Measurements from ENCODE around the gene ASRGL1. TPM values are rescaled to one million over a fixed set of nuclear protein-coding genes. Genes with fewer than 3 reads are reported as not detected.
A peak's percentile ranks its signal among the peaks of the same experiment; 100 is the strongest.

The ASRGL1 gene
- total RNA-seq, 3 donors from 2014 or later (not counting 1 experiment from before 2014, with no cell fraction given): 1.9 to 9.7 (median 3.4) TPM

GRCh38 chr11:62428871-62429560, 91.8 kb downstream of the ASRGL1 start:
- Histone ChIP-seq H3K27ac (ENCODE audit: low read length) (no peak overlapping the region), H3K36me3 (ENCODE audit: control insufficient read depth, insufficient read depth, low read length) (no peaks in the 10 kb centered on the region), H3K4me3 (ENCODE audit: low read length) (no peak overlapping the region), H3K9me3 (ENCODE audit: control insufficient read depth, insufficient read depth, low read length) (no peaks in the 10 kb centered on the region), H3K27me3 (ENCODE audit: control insufficient read depth, insufficient read depth, low read length) (no peaks in the 10 kb centered on the region), H3K4me1 (ENCODE audit: control insufficient read depth, insufficient read depth, low read length) (peaks cover 22% of the 10 kb centered on the region)
- Mint-ChIP-seq H3K36me3 (no peaks in the 10 kb centered on the region), H3K4me1 (peaks cover 61 to 65% of the 10 kb centered on the region in 2 donors), H3K9me3 (no peaks in the 10 kb centered on the region), H3K27ac (peak overlapping the region; percentile 83 to 89), H3K27me3 (ENCODE audit: low read depth in 2 of 2) (no peaks in the 10 kb centered on the region), H3K4me3 (peak overlapping the region; percentile 13)
- DNase-seq (no peak), ATAC-seq (no peak)
- WGBS (ENCODE audit: insufficient coverage): 74% methylated on average over 8 of the region's 8 CpGs
- intact Hi-C loops (cut with micrococcal nuclease): loop anchor here (5.0 kb wide), 2 partner anchors 113 to 248 kb away; partner anchors contain the start of gene UBXN1
- TF ChIP-seq CTCF (IDR thresholded peaks at IDR 0.05): no peak

- Histone ChIP-seq H3K4me1 (ENCODE audit: control insufficient read depth, insufficient read depth, low read length) (peaks cover 19% of the 10 kb centered on the region), H3K9me3 (ENCODE audit: control insufficient read depth, insufficient read depth, low read length) (no peaks in the 10 kb centered on the region), H3K36me3 (ENCODE audit: control insufficient read depth, insufficient read depth, low read length) (no peaks in the 10 kb centered on the region), H3K27me3 (ENCODE audit: control insufficient read depth, insufficient read depth, low read length) (no peaks in the 10 kb centered on the region), H3K27ac (ENCODE audit: low read length) (no peak overlapping the region), H3K4me3 (ENCODE audit: low read length) (no peak overlapping the region)
- H3K9me3 Mint-ChIP-seq: no peaks in the 10 kb centered on the region
- intact Hi-C loops (cut with micrococcal nuclease): no loop called here
- peak overlapping the region in 1 of 2 donors; percentile 50 for H3K27ac Mint-ChIP-seq
- ATAC-seq: no peak
- peak overlapping the region; percentile 17 for H3K4me3 Mint-ChIP-seq
- H3K36me3 Mint-ChIP-seq: no peaks in the 10 kb centered on the region
- H3K27me3 Mint-ChIP-seq (ENCODE audit: low read depth in 2 of 2): no peaks in the 10 kb centered on the region
- 92% methylated on average over 3 of the region's 3 CpGs for WGBS (ENCODE audit: insufficient coverage)
- peaks cover 59 to 62% of the 10 kb centered on the region in 2 donors for H3K4me1 Mint-ChIP-seq
- TF ChIP-seq CTCF (IDR thresholded peaks at IDR 0.05): no peak
- no peak for DNase-seq
Measured at GRCh38 chr11:62430425-62430824, 93.2 kb downstream of the ASRGL1 start.

- intact Hi-C loops (cut with micrococcal nuclease): no loop called here
- Histone ChIP-seq H3K4me3 (ENCODE audit: low read length) (no peak overlapping the region), H3K36me3 (ENCODE audit: control insufficient read depth, insufficient read depth, low read length) (no peaks in the 10 kb centered on the region), H3K9me3 (ENCODE audit: control insufficient read depth, insufficient read depth, low read length) (no peaks in the 10 kb centered on the region), H3K27me3 (ENCODE audit: control insufficient read depth, insufficient read depth, low read length) (no peaks in the 10 kb centered on the region), H3K4me1 (ENCODE audit: control insufficient read depth, insufficient read depth, low read length) (peaks cover 19% of the 10 kb centered on the region), H3K27ac (ENCODE audit: low read length) (no peak overlapping the region)
- no peaks in the 10 kb centered on the region for H3K36me3 Mint-ChIP-seq
- H3K9me3 Mint-ChIP-seq: no peaks in the 10 kb centered on the region
- TF ChIP-seq CTCF (IDR thresholded peaks at IDR 0.05): no peak
- H3K27me3 Mint-ChIP-seq (ENCODE audit: low read depth in 2 of 2): no peaks in the 10 kb centered on the region
- WGBS (ENCODE audit: insufficient coverage): 85% methylated on average over 10 of the region's 11 CpGs
- DNase-seq (no peak), ATAC-seq (no peak)
- H3K27ac Mint-ChIP-seq: peak overlapping the region in 1 of 2 donors; percentile 50
- peaks cover 61 to 65% of the 10 kb centered on the region in 2 donors for H3K4me1 Mint-ChIP-seq
- H3K4me3 Mint-ChIP-seq: no peak overlapping the region
Measured at GRCh38 chr11:62431171-62431901, 94.1 kb downstream of the ASRGL1 start.
